Measurements from ENCODE around the gene HKDC1. TPM values are rescaled to one million over a fixed set of nuclear protein-coding genes. Genes with fewer than 3 reads are reported as not detected.

Gene HKDC1
- total RNA-seq, 1 experiment from 2014 or later = 0.52 TPM

DNA sequence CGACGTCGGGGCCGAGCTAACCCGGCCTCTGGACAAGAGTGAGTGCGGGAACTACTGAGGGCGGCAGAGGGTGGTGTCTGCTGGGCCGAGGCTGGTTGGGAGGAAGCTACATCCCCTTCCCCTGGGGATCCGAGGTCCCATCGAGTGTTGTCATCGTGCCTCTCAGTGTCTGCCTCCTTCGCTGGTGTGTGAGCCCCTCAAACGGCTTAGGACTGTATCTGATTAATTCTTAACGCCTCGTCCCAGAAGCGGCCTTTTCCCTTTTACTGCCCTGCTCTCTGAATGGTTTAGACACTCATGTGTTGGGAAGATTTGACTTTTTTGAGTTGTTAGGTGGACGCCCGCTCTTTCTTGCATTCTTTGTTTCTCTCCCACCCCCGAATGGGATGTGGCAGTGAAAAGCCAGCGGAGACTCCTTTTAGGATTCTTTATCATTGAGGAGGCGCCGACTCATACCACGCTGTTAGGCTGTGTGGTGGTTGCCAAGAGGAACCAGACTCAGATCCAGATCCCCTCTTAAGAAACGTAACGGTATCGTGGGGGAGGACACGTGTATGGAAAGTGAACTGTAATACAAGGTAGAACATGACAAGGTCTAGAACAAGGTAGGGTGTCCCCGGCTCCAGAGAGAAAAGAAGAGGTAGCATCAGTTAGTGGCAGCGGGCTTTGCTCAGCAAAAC is 39.5 kb upstream of the HKDC1 start:
- ChIA-PET POLR2A (ENCODE audit: low non-redundant PET) (interaction anchor here (0.7 kb wide), 1 partner anchor 139 kb away, joined by 4 read pairs; no protein-coding TSS in a partner anchor), CTCF (interaction anchor here (0.6 kb wide), 1 partner anchor 228 kb away, joined by 3 read pairs; no protein-coding TSS in a partner anchor)
- H3K36me3 ChIP-seq (ENCODE audit: insufficient read depth, low read length, poor library complexity, severe bottlenecking) = peaks cover under 1% of the 10 kb centered on the region
- no peaks in the 10 kb centered on the region for H3K27me3 ChIP-seq (replicated peaks; ENCODE audit: insufficient read depth, low read depth, low read length, poor library complexity)
- H3K27ac ChIP-seq (ENCODE audit: low read depth, low read length, poor library complexity, severe bottlenecking) = peak overlapping the region; percentile 97
- intact Hi-C loops (cut with micrococcal nuclease; ENCODE audit: unreplicated experiment) = loop anchor here (1.0 kb wide), 1 partner anchor 42 kb away; no protein-coding TSS in a partner anchor
- TSS peak; percentile 34 for BruUV-seq (replicated peaks)
- DNase-seq (ENCODE audit: low spot score) = no peak
- TF ChIP-seq, protein P1, sequence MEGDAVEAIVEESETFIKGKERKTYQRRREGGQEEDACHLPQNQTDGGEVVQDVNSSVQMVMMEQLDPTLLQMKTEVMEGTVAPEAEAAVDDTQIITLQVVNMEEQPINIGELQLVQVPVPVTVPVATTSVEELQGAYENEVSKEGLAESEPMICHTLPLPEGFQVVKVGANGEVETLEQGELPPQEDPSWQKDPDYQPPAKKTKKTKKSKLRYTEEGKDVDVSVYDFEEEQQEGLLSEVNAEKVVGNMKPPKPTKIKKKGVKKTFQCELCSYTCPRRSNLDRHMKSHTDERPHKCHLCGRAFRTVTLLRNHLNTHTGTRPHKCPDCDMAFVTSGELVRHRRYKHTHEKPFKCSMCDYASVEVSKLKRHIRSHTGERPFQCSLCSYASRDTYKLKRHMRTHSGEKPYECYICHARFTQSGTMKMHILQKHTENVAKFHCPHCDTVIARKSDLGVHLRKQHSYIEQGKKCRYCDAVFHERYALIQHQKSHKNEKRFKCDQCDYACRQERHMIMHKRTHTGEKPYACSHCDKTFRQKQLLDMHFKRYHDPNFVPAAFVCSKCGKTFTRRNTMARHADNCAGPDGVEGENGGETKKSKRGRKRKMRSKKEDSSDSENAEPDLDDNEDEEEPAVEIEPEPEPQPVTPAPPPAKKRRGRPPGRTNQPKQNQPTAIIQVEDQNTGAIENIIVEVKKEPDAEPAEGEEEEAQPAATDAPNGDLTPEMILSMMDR (conservative IDR thresholded peaks at IDR 0.05; ENCODE audit: low read depth, low read length) = no peak
- no peak for TF ChIP-seq EZH2 (IDR thresholded peaks at IDR 0.05; ENCODE audit: borderline replicate concordance, low read depth, low read length, poor library complexity, severe bottlenecking)
- peak overlapping the region; percentile 87 for H3K4me3 ChIP-seq (ENCODE audit: low read depth, low read length, poor library complexity, severe bottlenecking)
- peaks cover 9% of the 10 kb centered on the region for H3K4me1 ChIP-seq (ENCODE audit: insufficient read depth, low read length, poor library complexity, severe bottlenecking)
- H3K9me3 ChIP-seq (ENCODE audit: low read depth, low read length, poor library complexity, severe bottlenecking) = no peaks in the 10 kb centered on the region

DNA sequence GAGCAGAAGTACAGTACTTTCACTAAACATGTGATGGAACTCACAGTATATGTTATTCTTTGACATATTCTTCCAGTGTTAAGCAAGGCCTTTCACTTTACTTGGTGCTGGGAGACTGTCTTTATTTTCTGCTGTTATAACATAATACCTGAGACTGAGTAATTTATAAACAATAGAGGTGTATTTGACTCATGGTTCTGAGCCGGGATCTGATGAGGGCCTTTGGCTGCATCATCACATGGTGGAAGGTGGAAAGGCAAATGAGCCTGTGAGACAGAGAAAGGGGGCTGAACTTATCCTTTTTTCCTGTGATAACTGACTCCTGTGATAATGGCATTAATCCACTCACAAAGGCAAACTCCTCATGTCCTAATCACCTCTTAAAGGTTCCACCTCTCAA is 38.7 kb upstream of the HKDC1 start:
- Histone ChIP-seq H3K36me3 (ENCODE audit: insufficient read depth, low read length, poor library complexity, severe bottlenecking) (peaks cover 8% of the 10 kb centered on the region), H3K27me3 (replicated peaks; ENCODE audit: insufficient read depth, low read depth, low read length, poor library complexity) (no peaks in the 10 kb centered on the region), H3K27ac (ENCODE audit: low read depth, low read length, poor library complexity, severe bottlenecking) (no peak overlapping the region), H3K4me1 (ENCODE audit: insufficient read depth, low read length, poor library complexity, severe bottlenecking) (peaks cover 9% of the 10 kb centered on the region), H3K4me3 (ENCODE audit: low read depth, low read length, poor library complexity, severe bottlenecking) (peak overlapping the region; percentile 87), H3K9me3 (ENCODE audit: low read depth, low read length, poor library complexity, severe bottlenecking) (no peaks in the 10 kb centered on the region)
- ChIA-PET POLR2A (ENCODE audit: low non-redundant PET) (no interaction called here), CTCF (interaction anchor here (0.6 kb wide), 1 partner anchor 55 kb away, joined by 3 read pairs; no protein-coding TSS in a partner anchor)
- intact Hi-C loops (cut with micrococcal nuclease; ENCODE audit: unreplicated experiment) = no loop called here
- DNase-seq (ENCODE audit: low spot score) = no peak
- no TSS peak for BruUV-seq (replicated peaks)
- TF ChIP-seq, protein P1 (conservative IDR thresholded peaks at IDR 0.05; ENCODE audit: low read depth, low read length) = no peak
- no peak for TF ChIP-seq EZH2 (IDR thresholded peaks at IDR 0.05; ENCODE audit: borderline replicate concordance, low read depth, low read length, poor library complexity, severe bottlenecking)

DNA sequence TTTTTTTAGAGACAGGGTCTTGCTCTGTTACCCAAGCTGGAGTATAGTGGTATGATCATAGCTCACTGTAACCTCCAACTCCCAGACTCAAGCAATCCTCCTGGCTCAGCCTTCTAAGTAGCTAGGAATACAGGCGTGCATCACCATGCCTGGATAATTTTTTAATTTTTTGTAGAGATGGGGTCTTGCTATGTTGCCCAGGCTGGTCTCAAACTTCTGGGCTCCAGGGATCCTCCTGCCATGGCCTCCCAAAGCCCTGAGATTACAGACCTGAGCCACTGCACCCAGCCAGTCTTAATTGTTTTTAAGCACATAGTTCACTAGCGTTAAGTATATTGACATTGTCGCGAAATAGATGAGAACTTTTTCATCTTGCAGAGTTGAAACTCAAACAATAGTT is 38.1 kb upstream of the HKDC1 start:
- BruUV-seq (replicated peaks) = no TSS peak
- Histone ChIP-seq H3K4me3 (ENCODE audit: low read depth, low read length, poor library complexity, severe bottlenecking) (no peak overlapping the region), H3K36me3 (ENCODE audit: insufficient read depth, low read length, poor library complexity, severe bottlenecking) (peaks cover 13% of the 10 kb centered on the region), H3K27ac (ENCODE audit: low read depth, low read length, poor library complexity, severe bottlenecking) (no peak overlapping the region), H3K27me3 (replicated peaks; ENCODE audit: insufficient read depth, low read depth, low read length, poor library complexity) (no peaks in the 10 kb centered on the region), H3K4me1 (ENCODE audit: insufficient read depth, low read length, poor library complexity, severe bottlenecking) (peaks cover 9% of the 10 kb centered on the region), H3K9me3 (ENCODE audit: low read depth, low read length, poor library complexity, severe bottlenecking) (no peaks in the 10 kb centered on the region)
- ChIA-PET POLR2A (ENCODE audit: low non-redundant PET) (no interaction called here), CTCF (interaction anchor here (0.6 kb wide), 1 partner anchor 54 kb away, joined by 3 read pairs; no protein-coding TSS in a partner anchor)
- TF ChIP-seq, protein P1 (conservative IDR thresholded peaks at IDR 0.05; ENCODE audit: low read depth, low read length) = no peak
- TF ChIP-seq EZH2 (IDR thresholded peaks at IDR 0.05; ENCODE audit: borderline replicate concordance, low read depth, low read length, poor library complexity, severe bottlenecking) = no peak
- intact Hi-C loops (cut with micrococcal nuclease; ENCODE audit: unreplicated experiment) = no loop called here
- DNase-seq (ENCODE audit: low spot score) = no peak
